Dedifferentiated amniotic fluid mesenchymal stem cell (primary cell): Measurements from ENCODE around the gene FXYD4.
"Not testable (repeated sequence)": the region's sequence is repeated elsewhere in the genome, so short reads cannot be mapped to it uniquely, and the experiment has no call there.

ENCODE experiments used
- DNase-seq: peaks from one replicate; pipeline ENCODE4 v3.0.0-alpha.2; 2016; ENCODE audit errors: extremely low spot score

FXYD4 gene

DNA sequence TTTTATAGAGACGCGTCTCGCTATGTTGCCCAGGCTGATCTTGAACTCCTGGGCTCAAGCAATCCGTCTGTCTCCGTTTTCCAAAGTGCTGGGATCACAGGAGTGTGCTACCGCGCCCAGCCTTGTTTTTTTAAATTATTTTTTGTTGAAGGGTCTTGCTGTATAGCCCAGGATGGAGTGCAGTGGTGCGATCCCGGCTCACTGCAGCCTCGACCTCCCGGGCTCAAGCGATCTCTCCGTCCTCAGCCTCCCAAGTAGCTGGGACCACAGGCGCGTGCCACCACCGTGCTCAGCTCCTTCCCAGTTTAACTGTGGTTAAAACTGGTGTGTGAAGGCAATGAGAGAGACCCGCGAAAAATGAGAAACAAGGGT, 48.5 kb downstream of the FXYD4 start:
- no peak for DNase-seq

DNA sequence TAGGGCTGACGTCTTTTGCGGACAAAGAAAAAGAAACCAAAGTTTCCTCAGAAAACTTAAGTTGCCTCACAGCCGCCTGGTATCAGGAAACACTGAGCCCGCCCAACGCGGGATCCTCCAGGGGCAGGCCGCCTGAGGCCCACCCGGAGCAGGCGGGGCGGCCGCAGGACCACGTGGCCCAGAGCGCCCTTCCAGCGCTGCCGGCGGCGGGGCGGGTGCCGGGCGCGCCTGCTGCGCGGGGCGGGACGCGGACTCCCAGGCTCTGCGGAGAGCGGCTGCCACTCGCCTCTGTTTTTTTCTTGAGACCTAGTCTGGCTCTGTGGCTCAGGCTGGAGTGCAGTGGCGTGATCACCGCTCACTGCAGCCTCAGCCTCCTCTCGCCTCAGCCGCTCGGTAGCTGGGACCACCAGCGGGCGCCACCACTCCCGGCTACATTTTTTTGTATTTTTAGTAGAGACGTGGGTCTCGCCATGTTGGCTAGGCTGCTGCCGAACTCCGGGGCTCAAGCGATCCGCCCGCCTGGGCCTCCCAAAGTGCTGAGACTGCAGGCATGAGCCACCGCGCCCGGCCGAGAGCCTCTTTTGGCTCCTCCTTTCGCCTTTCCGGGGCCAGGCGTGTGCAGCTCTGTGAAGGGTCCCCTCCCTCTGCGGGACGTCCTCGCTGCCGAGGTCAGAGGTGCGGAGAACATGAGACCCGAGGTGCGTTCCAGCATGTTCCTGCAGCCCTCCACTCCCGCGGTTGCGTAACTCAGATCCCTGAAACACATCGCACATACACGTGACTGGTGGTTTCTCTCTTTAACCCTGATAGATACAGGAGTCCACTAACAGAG, 49.1 kb downstream of the FXYD4 start:
- peak; percentile 60 for DNase-seq

DNA sequence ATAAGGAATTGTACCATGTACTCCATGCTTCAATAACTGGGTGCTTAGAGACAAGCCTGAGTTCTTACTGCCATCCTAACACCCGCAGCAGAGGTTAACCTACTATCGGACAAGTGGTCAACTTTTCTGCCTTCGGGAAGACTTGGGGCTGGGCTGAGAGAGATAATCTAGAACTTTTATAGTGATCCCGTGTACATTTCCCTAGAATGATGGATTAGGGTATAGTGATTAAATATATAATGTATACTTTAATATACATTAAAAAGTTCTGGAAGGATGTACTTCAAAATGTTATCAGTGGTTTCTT, 49.7 kb downstream of the FXYD4 start:
- no peak for DNase-seq

DNA sequence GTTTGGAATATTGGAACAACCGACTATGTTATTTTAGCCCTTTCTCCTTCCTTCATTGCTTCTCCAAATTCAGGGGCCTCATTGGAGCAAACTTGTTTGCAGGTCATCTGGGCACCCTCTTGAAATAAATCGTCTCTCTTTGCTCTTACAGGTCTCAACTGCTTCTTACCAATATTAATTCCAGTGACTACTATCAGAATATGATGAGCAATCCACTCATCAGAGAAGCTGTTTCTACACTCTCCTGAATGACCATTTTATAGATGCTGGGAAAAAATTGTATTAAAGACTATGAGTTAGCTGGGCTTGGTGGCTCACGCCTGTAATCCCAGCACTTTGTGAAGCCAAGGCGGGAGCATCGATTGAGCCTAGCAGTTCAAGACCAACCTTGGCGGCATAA, 50.1 kb downstream of the FXYD4 start:
- no peak for DNase-seq

DNA sequence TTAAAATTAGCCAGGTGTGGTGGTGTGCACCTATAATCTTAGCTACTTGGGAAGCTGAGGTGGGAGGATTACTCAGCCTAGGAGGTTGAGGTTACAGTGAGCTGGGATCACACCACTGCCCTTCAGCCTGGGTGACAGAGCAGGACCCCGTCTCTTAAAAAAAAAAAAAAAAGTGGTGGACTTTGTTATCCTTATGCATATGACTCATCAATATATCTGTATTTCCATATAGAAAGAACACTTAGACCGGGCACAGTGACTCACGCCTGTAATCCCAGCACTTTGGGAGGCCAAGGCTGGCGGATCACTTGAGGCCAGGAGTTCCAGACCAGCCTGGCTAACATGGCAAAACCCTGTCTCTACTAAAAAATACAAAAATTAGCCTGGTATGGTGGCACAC, 50.5 kb downstream of the FXYD4 start:
- not testable (repeated sequence) for DNase-seq

DNA sequence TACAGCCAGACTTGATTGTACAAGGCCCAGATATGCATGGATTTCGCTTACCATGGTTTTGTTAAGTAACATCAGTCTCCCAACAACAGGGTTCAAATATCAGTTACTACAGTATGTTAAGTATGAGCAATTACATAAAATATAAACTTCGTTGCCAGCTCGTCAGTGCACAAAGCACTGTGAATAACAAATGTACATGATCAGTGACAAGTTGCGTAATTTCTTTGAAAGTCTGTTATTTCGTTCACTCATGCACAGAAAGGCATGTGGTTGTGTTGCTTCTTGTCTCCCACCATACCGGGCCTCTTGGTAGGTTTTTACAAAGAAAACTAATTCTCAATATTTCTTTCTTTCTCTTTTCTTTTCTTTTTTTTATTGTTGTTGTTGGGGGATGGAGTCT, 53.0 kb downstream of the FXYD4 start:
- DNase-seq: no peak
